HG02938 (cell line): Measurements from ENCODE around the gene TRPC4.

Experiments used
- ATAC-seq: cut with Tn5 transposase; IDR thresholded peaks from one replicate; pipeline ENCODE4 v1.9.1; 2021; ENCODE audit warnings: mild to moderate bottlenecking, moderate library complexity; ENCODE audit not compliant: unreplicated experiment

TRPC4 gene

GRCh38 chr13:37735293-37735692, 134.3 kb downstream of the TRPC4 start:
- ATAC-seq, result no peak

DNA sequence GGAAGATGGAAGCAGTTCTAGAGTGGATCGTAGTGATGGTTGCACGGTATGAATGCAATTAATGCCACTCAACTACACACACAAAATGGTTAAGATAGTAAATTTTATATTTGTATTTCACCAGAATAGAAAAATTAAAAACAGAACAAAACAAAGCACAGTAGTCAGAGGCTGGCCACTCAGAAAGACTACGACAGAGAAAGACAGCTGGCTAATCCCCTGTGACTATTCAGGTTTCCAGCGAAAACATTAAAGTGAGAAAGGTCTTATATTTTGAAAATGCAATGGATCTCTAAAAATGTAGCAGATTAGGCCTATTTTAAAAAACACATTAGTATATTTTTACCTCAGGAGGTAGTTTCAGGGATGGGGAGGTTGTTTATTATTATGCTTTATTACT, 139.7 kb downstream of the TRPC4 start:
- ATAC-seq, result no peak

DNA sequence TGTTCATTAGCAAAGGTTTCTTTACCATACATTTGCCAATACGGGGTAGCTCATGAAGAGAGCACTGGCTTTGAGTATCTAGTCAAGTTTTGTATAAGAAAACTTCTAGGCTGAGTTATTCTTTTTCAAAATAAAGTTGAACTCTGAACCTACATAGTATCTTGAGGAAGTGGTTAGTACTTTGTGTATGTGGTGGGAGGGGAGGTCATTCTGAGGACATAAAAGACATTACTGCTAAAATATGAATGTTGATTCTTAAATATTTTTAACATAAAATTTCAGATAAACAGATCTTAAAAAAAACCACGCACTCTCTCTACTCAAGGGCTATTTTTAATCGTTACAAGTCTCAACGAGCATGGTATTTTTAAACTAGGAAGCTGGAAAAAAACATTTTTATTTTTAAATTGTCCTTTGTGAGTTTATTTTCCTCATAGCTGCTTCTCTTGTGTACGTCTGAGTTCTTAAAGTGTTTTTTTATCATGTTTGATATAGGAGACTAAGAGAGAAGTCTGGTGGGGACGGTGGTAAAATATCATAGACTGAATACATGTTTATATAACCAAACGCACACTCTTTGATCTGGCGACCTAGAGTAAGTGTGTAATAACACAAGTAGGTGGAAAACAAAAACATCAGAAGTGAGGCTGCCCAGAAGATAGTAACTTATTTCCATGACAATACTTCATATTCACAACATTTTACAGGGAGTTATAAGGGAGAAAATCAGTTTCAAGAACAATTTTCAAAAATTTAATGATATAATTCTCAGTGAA, 153.0 kb downstream of the TRPC4 start:
- no peak for ATAC-seq

GRCh38 chr13:37715606-37716015, 154.0 kb downstream of the TRPC4 start:
- ATAC-seq, result no peak

DNA sequence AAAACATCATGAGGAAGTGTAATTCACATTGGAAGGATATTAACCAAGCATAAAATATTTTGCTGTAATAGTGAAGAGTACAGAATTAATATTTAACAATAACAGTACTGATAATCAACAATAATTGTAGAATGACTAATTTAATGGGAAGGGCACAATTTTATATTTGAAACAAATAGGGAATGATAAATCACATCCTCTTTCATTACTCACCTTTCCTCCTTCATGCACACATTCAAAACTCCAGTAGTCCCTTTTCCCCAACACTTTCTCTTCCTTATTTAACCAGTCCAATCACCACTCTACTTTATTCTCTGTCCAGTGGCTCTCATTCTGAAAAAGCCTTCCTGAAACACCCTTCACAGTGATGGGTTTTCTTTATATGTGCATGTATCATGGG, 160.3 kb downstream of the TRPC4 start:
- no peak for ATAC-seq

DNA sequence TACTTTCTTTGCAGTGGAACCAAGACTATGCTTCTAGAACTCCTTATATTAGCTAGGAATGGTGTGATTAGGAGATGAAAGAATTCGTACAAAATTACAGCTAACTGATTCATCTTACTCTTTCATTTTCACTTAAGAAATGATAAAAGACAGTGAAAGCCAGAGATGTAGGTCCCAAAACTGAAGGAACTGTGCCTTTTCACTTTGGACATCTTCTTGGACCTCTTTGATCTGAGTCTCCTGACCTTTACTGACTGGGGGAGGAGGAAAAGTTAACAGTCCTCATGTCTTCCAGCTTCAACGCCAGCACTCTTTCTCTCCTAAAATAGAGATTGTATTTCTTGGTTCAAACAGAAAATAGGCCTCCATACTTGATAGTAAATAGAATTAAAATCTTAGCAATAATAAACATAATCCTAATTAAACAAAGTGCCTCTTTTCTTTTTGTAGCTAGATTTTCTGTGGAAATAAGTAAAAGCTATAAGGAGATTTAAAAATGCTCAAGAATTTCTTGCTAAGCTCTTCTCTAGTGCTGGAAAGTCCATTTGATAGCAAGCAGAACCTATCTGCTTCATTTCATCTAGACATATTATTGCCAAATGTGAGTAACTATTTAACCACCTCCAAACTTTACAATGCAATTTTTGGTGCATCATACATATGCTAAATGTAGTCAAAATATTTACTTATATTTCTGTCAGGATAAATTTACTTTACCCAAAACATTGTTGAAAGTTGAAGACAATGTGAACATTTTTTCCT, 161.7 kb downstream of the TRPC4 start:
- ATAC-seq, result no peak

GRCh38 chr13:37706041-37706440, 163.5 kb downstream of the TRPC4 start:
- ATAC-seq, result no peak

DNA sequence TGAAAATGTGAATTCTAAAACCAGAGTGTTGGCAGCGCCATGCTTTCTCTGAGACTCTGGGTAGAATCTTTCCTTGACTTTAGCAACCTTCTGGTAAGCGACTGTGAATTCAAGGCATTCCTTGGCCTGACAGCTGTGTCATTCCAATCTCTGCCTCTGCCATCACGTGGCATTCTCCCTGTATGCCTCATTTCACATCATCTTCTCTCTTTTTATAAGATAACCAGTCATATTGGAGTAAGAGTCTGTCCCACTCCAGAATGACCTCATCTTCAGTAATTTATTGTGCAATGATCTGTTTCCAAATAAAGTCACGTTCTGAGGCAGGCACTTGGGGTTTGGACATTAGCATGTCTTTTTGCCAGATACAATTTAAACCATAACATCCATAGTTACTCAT, 167.6 kb downstream of the TRPC4 start:
- ATAC-seq, result no peak

DNA sequence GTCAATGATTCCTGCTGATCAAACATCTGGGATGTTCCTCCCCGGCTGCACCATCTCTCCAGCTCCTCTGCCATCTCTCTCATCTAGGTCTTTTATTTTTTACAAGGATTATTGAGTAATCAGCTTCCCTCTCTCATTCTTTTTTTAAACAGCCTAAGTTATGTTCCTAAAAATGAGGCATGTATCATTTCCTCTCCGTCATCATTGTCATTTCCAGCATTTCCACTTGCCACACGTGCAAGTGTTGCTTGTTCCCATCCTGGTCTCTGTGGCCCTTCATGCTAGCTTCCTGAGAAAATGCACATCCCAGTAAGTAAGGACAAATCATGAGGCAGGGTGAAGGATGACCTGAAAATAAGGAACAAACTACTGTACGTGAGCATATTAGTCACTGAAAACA, 168.3 kb downstream of the TRPC4 start:
- ATAC-seq, result no peak

GRCh38 chr13:37700887-37701286, 168.7 kb downstream of the TRPC4 start:
- ATAC-seq, result no peak

GRCh38 chr13:37695200-37695599, 174.4 kb downstream of the TRPC4 start:
- ATAC-seq, result no peak

- no peak for ATAC-seq
These were observed 179.2 kb downstream of the TRPC4 start for GRCh38 chr13:37690361-37690760.

DNA sequence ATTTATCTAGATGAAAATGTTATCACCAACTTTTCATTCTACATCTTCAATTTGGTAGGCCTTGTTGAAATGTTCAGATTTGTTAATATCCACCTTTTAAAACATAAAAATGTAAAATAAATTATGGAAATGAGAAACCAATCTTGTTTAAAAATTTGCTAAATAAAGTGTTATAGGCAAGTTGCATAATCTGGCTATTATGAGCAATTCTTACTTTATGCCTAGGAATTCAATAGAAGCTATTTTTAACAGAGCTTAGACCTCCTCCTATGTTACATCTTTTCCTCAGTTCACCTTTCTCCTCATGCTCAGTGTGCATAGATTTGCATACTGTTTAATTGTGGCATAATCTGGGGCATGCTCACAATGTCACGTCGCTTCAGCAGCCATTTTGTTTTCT, 183.1 kb downstream of the TRPC4 start:
- ATAC-seq, result no peak

DNA sequence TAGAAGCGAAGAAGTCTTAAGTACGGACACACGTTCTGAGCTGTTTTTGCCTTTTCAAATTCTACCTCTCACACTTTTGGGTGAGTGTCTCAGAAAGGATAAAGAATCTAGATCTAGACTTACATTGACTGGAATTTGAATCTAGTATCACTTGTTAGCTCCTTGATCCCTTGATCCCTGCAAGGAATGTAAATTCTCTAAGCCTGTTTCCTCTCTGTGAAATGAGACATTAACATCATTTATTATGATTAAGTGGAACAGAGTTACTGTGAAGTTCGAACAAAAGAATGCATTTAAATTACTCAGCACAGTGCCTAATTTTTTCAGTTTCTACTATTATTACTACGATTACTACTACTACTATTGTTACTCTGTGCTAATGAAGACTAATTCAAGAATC, 184.4 kb downstream of the TRPC4 start:
- no peak for ATAC-seq

- no peak for ATAC-seq
These were observed 187.1 kb downstream of the TRPC4 start for GRCh38 chr13:37682496-37682895.

DNA sequence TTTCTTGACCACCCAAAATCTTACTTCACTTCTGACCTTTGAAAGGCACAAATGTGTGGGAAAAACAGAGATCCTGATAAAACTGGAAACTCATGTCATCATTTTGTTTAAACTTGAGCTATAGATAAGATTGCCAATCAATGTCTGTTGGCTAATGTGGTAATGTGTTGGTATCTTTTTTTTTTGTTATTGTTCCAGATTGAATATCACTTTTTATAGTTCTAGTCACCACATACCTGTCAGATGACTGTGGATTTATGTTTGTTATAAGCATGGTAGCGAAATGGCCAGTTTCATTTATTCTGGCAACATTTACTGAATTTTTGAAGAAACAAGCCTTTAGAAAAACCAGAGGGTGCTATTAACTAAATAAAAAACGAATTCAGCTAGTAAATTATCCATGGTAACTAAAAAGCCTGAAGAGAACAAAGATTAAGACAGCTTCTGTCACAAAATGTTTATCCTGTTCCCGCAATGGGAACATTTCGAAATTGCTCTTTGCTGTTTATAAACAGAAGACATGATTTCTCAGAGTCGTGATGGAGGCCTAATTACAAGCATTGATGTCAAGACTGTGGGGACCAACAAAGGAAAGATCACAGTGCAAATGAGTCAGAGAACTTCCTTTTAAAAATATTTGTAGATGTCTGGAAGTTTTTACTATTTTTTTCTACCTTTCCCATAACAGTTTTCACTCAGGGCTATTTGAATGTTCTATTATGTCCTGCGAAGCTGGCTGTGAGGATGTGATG, 188.1 kb downstream of the TRPC4 start:
- no peak for ATAC-seq

GRCh38 chr13:37680137-37680536, 189.4 kb downstream of the TRPC4 start:
- ATAC-seq, result no peak

DNA sequence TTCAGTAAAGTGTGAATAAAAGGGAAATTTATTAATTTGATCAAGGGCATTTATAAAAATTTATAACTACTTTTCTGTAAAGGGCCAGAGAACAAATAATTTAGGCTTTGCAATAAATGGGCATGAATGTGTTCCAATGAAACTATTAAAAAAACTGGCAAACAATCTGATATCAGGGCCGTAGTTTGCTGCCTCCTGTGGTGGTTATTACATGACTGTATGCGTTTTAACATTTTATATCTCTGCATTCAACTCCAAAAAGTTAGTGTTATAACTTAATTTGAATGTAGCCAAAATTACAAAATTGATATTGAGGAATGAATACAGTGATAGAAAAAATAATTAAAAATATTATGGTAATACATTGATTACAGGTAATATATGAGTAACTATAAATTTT, 190.5 kb downstream of the TRPC4 start:
- ATAC-seq, result no peak

- no peak for ATAC-seq
These were observed 199.7 kb downstream of the TRPC4 start for GRCh38 chr13:37669845-37670244.

- ATAC-seq, result no peak
These were observed 201.9 kb downstream of the TRPC4 start for GRCh38 chr13:37667702-37668101.

- ATAC-seq, result no peak
These were observed 203.5 kb downstream of the TRPC4 start for GRCh38 chr13:37666036-37666435.

GRCh38 chr13:37665420-37665819, 204.2 kb downstream of the TRPC4 start:
- no peak for ATAC-seq
